GM18505 (cell line): ENCODE results near the gene ALKBH2.
"Not testable (repeated sequence)": the region's sequence is repeated elsewhere in the genome, so short reads cannot be mapped to it uniquely, and the experiment has no call there.

Experiments
- ATAC-seq: cut with Tn5 transposase; IDR thresholded peaks from one replicate; pipeline ENCODE4 v1.9.1; 2021; ENCODE audit not compliant: unreplicated experiment
- POLR2A ChIP-seq: IDR thresholded peaks from 4 replicates; pipeline ENCODE4 v1.6.1; 2011; ENCODE audit warnings: borderline replicate concordance; ENCODE audit not compliant: insufficient read depth, insufficient read length; ENCODE audit errors: extremely low read depth

ALKBH2 gene

GRCh38 chr12:109074866-109075265 is 18.4 kb downstream of the ALKBH2 start:
- ATAC-seq = no peak
- no peak for TF ChIP-seq POLR2A

GRCh38 chr12:109069307-109070271 is 23.7 kb downstream of the ALKBH2 start:
- ATAC-seq = no peak
- no peak for TF ChIP-seq POLR2A

- TF ChIP-seq POLR2A = no peak
- ATAC-seq = no peak
Observed at GRCh38 chr12:109065853-109066193, 27.4 kb downstream of the ALKBH2 start.

- no peak for ATAC-seq
Observed at GRCh38 chr12:109065154-109065852, 28.0 kb downstream of the ALKBH2 start.

DNA sequence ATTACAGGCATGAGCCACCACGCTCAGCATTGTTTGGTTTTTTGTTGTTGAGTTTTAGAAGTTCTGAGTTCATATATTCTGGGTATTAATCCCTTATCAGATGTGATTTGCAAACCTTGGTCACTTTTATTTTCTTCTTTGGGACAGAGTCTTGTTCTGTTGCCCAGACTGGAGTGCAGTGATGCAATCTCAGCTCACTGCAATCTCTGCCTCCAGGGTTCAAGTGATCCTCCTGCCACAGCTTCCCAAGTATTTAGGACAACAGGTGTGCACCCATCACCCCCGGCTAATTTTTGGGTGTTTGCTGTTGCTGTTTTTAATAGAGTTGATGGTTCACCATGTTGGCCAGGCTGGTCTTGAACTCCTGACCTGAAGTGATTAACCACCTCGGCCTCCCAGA is 29.1 kb downstream of the ALKBH2 start:
- TF ChIP-seq POLR2A = no peak
- ATAC-seq = no peak

More at GRCh38 chr12:109065154-109065852, 28.0 kb downstream of the ALKBH2 start:
- no peak for TF ChIP-seq POLR2A

- no peak for ATAC-seq
- TF ChIP-seq POLR2A = no peak
Observed at GRCh38 chr12:109058773-109059172, 34.5 kb downstream of the ALKBH2 start.

DNA sequence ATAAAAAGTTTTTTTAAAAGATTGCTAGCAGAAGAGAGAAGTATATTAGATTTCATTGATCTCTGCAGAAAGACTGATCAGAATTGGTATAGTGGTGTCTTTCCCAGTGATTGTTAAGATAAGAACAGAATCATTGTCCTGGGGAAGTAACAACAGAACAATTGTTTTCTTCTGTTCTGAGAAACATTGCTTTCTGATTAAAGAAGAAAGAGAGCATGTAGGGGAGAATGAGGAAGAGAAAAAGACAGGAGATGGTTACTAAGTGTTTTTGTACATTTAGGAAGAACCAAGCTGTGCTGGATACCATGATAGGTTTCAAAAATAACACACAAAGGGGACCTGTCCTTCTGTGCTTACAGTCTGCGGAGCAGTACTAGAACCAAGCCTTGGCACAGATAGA is 35.9 kb downstream of the ALKBH2 start:
- no peak for TF ChIP-seq POLR2A
- ATAC-seq = no peak

GRCh38 chr12:109056891-109057290 is 36.4 kb downstream of the ALKBH2 start:
- ATAC-seq = no peak
- TF ChIP-seq POLR2A = no peak

DNA sequence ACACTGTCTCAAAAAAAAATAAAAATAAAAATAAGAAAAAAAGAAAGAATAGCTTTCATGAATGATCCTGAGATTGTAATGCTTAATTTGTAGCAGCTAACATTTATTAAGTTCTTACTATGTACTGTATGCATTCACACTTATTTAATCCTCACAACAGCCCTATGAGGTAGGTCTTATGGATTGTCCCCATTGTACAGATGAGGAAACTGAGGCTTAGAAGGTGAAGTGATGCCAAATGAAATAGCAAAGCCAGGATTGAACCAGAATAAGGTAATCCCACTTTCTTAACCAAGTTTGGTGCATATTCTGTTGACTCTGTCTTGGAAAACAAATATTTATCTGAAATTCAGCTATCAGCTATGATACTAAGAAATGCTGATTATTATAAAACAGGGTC is 38.8 kb downstream of the ALKBH2 start:
- TF ChIP-seq POLR2A = no peak

GRCh38 chr12:109054124-109054513 is 39.2 kb downstream of the ALKBH2 start:
- not testable (repeated sequence) for ATAC-seq

More for the DNA sequence above, 38.8 kb downstream of the ALKBH2 start:
- no peak for ATAC-seq

GRCh38 chr12:109053382-109054123 is 39.7 kb downstream of the ALKBH2 start:
- ATAC-seq = peak; percentile 44
- TF ChIP-seq POLR2A = peak; percentile 38

GRCh38 chr12:109052414-109053323 is 40.6 kb downstream of the ALKBH2 start, which contains the start of gene USP30:
Gene USP30 (plus strand): TSS chr12:109052576. CDS start chr12:109052679, 103 bp downstream.
- ATAC-seq = peak; percentile 70
- TF ChIP-seq POLR2A = peak; percentile 42
